Measurements from ENCODE around the gene ATP12A.

The ATP12A gene

DNA sequence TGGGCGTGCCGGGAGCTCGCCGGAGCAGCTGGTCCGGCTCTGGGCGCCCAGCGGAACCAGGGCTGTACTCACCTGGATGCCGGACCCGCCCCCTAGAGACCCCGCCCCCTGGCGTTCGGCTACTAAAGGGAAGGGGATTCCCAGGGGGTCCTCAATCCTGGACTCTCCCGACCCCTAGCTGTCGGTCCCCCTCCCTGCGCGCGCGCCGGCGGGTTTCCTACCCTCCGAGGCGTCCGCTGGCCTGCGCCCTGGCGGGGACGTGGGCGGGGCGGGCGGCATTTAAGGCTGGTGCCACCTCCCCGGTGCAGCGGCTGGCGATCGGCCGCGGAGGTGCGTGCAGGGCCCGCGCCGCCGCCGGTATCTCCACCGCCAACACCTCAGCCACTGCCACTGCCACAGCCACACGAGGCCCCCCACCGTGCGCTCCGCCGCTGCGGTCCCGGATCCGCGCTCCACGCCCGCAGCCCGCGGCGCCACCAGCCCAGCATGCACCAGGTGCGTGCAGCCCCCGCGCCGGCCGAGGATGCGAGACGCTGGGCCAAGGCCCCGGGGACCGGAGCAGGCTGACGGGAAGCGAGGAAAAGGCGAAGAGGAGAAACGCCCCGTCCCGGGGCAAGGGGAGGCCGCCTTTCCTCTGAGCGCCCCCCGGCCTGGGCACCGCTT, at the start of gene ATP12A:
ATP12A (plus strand) TSS at position 151 of the 663 bp plus-strand sequence; CDS start at position 487, 336 bp downstream.
- DNase-seq = peak; percentile 7

DNA sequence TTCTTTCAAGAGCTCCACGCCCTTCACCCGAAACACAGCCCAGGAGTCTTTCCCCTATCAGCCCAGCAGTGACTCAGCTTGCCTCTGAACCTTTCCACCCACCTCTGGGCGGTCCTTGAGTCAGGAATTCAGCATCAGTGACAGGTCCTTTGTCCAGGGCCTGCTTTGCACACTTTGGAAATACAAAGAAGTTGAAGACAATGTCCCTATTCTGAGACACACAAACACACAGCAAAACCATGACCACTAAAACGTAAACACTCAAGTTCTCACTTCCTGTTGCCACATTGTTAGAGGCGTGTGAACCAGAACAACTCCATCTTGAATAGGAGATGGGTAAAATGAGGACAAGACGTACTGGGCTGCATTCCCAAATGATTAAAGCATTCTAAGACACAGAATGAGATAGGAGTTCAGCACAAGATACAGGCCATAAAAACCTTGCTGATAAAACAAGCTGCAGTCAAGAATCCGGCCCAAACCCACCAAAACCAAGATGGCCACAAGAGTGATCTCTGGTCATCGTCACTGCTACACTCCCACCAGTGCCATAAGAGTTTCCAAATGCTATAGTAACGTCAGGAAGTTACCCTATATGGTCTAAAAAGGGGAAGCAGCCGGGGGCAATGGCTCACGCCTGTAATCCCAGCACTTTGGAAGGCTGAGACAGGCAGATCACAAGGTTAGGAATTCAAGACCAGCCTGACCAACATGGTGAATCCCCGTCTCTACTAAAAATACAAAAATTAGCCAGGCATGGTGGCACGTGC, 49.2 kb upstream of the ATP12A start:
- no peak for DNase-seq

DNA sequence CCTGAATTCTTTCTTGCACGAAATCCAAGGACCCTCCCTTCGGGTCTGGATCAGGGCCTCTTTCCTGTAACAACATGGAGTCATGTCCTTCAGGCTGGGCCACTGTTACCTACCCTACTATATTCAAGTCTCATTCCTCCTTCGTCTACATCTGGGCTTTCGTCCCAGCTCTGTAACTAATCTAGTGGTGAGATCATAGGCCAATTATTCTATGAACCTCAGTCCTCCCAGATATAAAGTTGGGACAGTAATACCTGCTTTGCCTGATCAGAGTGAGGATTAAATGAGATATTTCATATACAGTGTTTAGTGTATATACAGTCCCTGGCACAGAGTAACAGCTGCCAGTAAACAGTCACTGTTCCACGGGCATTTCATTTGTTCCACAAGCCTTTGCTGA, 48.3 kb upstream of the ATP12A start:
- no peak for DNase-seq

DNA sequence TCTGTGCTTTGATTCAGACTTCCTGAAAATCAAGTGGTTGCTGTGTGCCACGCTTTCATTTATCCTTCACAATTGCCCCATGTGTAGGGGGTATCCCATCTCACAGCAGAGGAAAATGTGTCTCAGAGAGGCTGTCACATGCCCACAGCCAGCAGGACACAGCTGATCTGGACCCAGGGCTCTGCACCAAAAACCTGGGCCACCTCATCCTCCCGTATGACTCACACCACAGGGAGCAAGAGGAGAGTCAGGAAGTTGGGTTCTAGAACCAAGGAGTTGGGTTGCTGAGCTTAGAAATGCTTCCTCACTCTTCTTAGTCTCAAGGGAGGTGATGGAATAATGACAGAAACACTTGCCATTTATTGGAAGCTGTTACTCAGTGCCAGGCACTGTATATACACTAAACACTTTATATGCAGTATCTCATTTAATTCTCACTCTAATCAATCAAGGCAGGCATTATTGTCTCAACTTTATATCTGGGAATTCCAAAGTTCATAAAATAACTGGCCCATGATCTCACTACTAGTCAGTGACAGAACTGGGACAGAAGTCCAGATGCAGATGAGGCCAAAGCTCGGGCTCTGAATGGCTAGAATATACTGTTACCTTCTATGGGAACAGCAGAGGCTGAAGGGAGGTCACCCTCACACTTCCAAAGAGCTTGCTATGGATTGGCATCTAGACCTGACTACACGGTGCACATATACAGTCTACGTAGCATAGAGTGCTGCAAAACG, 47.7 kb upstream of the ATP12A start:
- DNase-seq = no peak

DNA sequence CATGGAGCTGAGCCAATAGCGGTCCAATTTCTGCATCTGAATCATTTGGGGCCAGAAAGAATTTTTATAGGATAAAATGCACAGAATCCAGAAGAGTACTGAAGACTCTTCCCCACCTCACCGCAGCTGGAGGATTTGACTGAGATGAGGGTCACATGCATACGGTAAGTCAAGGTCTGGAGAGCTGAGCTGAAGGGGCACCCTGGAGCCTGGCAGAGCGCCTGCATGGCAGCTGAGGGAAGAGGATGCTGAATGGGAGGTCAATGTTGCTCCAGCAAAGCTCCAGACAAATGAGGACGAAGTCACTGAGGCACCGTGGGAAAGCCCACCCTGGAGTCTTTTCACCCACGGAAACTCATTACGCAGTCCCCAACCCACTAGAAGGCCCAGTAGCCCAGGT, 43.4 kb upstream of the ATP12A start:
- DNase-seq = no peak

DNA sequence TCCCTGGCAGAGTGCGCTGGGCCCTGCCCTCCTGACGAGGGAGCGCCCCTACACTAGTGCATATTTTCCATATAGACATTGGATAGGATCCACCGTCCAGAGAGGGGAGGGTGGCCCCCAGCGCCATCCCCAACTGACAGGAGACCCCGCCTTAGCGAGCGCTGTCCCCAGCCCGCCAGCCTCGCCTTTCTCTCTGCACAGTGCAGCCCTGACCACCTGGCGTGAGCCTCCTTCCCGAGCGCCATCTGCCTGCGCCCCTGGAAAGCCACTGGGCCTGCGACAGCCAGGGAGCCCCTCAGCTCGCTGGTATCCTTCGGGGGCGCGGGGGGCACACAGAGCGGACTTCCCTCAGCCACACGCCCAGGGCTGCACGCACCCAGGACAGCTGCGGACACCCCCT, 42.1 kb upstream of the ATP12A start:
- DNase-seq = no peak

DNA sequence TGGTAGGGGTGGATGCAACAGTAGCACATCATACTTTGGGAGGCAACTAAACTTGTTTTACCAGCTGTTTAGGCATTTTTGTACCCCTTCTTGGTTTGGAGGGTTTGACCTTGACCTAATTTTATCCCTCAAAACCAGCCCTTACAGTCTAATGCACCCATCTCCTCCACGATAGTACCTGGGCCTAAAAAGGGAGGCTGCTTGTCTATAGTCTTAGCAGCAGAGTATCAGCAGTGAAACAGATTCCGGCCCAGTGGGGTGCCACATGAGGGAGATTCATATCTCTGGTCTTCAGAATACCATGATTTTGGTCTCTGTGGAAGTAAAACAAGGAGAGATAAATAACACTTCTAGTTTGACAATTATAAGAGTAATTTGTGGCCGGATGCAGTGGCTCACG, 39.5 kb upstream of the ATP12A start:
- no peak for DNase-seq

DNA sequence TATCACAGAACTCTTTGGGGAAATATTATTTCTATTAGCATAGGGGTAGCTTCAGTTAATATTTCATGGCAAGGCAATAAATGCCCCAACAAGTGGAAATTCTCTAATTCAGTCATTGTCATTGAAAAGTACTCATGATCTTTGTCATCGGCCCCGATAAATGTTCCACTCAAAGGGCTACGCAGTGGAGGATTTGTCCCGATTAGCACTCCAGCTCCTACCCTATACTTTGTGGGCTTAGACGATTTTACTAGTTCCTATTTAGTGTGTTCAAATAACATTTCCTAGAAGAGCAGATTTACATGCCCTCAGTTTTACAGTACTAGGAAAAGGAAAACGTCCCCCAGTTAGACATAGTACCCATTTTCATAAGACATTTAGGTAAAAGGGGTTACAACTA, 38.0 kb upstream of the ATP12A start:
- DNase-seq = no peak

DNA sequence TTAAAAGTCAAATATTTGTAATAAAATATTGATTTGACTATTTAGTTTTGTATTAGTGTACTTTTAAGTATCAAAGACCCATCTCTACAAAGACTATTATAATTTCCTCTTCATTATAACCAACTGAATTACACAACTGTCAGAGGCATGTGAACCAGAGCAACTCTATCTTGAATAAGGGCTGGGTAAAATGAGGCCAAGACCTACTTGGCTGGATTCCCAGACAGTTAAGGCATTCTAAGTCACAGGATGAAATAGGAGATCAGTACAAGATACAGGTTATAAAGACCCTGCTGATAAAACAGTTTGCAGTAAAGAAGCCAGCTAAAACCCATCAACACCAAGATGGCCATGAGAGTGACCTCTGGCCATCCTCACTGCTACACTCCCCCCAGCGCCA, 36.2 kb upstream of the ATP12A start:
- peak; percentile 5 for DNase-seq

DNA sequence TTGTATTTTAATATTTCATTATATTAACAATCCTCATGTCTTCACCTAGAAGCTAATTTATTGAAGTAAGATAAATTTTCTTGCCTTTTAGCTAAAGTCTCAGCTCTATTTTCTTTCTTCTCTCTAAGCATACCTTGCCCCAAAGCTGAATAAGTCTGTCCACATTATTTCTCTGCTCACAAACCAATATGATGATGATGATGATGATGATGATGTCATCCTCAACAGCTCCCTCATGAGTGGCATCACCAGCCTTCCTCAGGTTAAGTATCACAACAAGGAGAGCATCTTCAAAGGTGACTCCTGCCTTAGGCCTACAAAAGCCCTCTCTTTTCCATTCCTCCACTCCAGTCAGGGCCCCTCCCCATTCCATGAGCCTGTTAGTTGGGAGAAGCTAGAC, 31.9 kb upstream of the ATP12A start:
- DNase-seq = no peak

DNA sequence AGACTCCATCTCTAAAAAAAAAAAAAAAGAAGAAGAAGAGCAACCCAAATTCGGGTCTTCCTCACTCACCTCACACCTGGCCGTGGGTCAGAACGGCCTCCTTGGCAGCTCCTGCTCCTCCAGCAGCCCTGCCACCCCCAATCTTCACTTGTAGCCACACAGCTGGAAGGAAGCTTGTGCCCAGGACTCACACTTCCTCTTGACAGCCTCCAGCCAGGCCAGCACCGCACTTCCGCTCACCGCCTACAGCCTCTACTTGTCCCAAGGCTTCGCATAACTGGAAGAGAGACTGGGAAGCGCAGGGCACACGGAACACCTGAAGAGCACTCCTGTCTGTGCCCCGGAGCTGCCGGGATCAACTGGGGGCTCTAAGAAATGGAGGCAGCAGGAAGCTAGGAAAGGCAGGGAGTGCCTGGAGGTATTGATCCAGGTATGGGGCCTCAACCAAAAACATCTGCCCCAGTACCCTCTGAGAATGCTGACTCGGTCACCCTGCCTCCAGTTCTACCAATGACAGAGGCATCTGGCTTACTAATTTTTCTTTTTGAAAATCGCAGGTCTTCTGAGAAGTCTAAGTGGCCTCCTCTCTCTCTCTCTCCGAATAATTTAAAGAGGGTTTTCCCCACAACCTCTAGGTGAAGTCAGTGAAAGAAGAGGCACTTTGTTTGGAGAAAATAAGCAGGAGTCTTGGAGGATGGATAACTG, 31.1 kb upstream of the ATP12A start:
- DNase-seq = peak; percentile 37

DNA sequence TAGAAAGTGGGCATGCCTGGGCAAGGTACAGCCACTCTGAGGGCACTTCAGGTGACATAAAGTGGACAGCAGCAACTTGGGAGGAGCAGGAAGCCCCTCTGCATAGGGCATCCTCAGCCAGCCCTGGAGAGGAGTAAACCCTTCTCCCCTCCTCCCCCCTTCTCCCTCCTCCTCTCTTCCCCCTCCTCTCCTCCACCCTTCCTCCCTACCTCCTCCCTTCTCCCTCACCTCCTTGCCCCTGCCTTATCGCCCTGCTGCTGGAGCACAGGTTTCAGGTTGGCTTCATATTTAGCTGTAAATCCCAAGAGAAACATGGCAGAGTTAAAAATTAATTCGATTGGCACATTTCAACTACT, 30.5 kb upstream of the ATP12A start:
- no peak for DNase-seq

DNA sequence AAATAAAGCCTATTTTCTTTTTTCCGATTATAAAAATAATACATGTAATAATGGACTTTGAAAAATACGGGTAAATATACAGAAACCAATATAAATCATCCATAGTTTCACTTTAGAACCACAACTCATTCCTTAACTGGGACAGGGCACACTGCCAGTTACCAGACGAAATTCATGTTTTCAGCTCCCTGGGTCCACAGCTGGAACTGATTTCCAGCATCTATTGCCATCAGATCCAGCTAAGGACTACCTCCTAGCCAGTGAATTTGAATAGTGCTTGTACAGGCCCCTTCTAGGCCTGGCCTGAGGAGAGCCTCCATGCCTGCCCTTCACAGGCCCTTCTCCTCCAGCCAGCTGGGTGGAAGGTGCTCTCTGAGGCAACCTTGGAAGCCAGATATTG, 30.0 kb upstream of the ATP12A start:
- no peak for DNase-seq

DNA sequence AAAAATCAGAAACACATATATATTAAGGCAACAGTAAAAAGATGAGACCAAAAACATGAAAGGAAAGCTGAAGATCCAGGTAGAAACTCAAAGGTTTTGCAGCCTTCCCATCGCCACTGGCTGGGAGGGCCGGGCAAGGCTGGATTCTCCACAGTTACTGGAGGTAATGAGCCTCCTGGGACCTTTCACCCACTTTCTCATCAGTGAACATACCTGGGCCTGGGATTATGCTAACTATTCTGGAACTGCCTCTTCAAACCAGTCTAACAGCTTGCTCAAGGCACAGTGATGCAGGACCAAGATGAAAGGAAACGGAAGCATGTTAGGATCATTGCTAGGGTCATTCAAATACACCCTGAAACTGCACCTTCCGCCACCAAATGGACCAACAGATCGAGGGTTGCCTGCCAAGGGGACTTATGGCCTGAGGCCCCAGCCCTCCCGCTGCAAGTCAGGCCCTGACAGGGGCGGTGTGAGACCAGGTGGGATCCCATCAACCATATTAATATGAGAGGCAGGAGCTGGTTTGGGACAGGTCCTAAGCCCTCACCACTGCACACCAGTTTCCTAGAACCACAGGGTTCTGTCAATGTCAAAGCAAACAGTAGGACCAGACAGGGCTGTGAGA, 28.4 kb upstream of the ATP12A start:
- DNase-seq = no peak

DNA sequence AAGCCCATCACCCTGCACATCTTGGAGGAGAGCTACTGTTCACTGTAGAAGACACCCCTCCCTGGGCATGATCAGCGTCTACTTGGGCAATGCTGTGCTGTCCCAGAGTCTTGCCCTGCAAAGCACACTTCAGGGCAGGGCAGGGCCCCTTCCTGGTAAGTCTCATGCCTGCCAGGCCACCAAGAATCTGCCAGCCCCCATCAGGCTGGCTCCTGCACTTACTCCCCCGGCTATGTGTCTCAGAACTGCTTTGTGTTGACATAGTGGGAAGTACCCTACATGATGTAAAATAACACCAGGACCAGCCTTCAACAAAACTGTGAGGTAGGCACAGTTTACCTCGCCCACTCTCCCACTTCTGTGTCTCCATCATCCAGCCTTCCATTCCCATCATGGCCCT, 27.8 kb upstream of the ATP12A start:
- no peak for DNase-seq

DNA sequence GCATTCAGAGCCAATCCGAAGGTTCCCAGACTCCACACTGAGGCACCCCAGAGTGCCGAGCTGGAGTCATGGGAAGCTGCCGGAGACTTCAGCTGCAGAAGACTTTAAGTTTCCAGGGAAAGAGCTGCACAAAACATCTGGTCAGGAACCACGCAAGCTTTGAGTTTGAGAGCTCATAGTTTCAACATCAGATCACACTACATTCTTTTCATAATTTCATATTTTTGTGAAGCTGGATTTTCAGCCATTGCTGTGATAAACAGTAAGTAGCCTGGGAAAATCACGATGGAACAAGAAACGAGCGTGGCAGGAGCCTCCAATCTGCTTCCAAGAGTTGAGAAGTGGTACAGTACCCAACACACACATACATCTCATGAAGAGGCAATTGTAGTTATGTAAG, 25.5 kb upstream of the ATP12A start:
- no peak for DNase-seq

DNA sequence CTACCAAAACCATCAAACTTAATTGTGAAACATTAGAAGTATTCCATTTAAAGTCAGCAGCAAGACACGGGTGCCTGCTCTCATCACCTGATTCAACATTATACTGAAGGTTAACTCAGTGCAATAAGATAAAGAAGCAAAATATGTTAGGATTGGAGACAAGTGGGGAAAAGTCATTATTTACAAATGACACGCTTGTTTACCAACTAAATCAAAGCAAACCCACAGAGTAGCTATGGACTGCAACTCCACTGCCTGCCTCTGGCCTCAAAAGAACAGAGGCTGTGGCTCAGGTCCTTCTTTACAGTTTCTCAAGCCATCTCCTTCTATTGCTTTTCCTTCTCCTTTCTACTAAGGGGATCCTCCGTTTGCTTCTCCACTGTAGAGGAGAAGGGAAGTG, 21.0 kb upstream of the ATP12A start:
- no peak for DNase-seq

DNA sequence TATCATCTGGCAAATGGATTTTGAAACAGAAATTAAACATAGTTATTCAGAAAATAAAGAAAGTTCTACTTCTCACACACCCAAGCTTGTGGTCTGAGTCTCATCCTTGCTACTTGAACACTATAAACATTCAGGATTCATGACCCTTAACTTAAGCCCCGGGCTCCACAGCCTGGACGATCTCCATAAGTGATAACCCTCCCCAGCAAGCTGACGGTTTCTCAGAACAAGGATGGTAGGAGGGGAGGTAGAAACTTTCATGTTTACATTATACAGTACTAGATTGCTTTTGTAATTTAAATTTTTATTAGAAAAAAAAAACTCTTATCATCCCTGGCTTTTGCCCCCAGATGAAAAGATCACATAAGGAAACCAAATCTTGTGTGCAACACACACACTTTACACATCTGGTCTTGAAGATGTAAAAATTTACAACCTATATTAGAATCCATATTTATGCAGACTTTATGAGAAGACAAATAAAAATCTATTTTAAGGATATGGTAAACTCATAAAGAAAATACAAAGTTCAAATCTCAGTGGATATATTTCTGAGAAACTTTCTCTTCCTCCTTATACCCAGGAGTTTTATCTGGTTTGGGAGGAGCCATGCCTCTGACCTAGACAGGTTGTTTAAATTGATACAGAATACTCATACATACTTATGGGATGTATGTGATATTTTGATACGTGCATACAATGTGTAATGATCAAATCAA, 20.0 kb upstream of the ATP12A start:
- no peak for DNase-seq

DNA sequence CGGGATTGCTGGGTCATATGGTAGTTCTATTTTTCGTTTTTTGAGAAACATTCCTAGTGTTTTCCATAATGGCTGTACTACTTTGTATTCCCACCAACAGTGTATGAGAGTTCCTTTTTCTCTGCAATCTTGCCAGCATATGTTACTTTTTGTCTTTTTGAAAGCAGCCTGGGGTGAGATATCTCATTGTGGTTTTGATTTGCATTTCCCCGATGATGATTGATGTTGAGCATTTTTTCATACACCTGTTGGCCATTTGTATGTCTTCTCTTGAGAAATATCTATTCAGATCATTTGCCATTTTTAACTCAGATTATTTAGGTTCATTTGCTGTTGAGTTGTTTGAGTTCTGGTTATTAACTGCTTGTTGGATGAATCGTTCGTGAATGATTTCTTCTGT, 18.5 kb upstream of the ATP12A start:
- DNase-seq = no peak

DNA sequence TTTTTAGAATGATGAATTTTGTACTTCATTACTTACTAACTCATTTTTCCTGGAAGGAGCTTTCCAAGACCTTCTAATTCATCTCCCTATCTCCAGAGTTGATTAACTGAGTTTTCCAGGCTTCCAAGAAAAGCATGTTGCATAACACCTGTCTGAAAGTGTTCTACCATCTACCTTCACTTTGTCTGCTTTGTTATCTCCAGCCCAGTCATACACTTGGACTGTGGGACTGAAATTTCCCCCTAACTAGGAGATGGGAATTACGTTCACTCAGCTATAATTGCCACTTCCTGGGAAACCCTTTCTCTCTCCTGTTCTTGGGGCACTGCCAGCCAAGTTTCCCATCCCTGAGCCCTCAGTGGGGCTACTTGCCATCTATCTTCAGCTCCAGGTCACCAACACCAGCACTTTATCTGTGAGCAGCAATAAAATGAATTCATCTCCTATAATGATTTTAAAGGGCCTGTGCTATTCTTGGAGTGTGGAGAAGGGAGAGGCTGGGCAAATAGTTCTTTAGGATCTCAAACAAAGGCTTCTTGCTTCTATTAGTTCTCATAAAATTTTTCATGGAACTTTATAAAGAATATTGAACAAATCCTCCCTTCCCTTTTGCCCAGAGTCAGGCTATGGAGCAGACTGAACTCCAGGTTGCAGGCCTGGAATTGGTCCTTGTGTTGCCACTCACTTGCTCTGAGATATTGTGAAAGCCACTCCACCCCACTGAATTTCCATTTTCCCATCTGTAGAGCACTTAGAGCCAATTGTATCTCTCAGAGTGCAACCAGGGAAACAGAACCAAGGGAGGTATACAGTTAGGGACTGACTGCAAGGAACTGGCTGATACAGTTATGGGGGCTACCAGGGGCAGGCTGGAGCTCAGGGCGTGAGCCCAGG, 17.8 kb upstream of the ATP12A start:
- DNase-seq = peak; percentile 13

DNA sequence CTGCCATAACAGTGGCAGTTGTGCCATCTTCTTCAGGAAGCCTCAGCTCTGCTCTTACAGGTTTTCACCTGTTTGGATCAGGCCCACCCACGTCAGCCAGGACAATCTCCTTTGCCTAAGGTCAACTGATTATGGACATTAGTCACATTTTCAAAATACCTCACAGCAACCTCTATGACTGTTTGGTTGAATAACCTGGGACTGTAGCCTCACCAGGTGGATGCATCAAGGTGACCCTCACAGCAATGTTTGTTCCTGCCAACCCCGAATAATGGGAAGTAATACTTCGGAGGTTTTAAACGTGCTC, 17.2 kb upstream of the ATP12A start:
- no peak for DNase-seq

DNA sequence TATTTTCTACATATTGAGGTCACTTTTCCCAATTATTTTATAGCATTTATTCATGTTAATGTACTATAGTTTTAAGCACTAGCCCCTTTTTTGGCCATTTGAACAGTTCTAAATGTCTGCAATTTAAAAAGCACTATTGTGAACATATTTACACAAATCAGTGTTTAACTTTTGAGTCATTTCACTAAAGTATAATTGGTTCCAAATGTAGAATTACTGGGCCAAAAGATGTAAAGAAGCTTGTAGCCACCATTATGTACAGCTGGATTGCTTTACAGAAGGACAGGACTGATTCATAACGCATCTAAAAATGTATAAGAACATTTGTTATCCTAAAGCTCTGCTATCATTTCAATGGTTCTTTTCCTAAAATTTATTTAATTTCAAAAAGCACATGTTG, 16.6 kb upstream of the ATP12A start:
- no peak for DNase-seq

Data from DMS79 treated with DMSO at 0.1 percent for 48 hours (cell line).